GM13976 (cell line): ENCODE measurements around the gene ATF7.

Source experiments
- DNase-seq: peaks from one replicate; pipeline ENCODE4 v3.0.0; 2012; ENCODE audit warnings: low spot score
- CTCF ChIP-seq: IDR thresholded peaks from 2 replicates; pipeline ENCODE4 v1.5.1; 2012; ENCODE audit warnings: borderline replicate concordance, mild to moderate bottlenecking; ENCODE audit not compliant: insufficient read depth; ENCODE audit errors: extremely low read depth, missing control alignments, control extremely low read depth
- in situ Hi-C: fragments of 300-500 bp; cut with MboI; formaldehyde crosslinking; loops from one replicate; pipeline ENCODE4 v1.12.0; 2022; ENCODE audit warnings: low sequenced_read_pairs, mixed read lengths, inconsistent platforms; ENCODE audit not compliant: unreplicated experiment

Gene ATF7

GRCh38 chr12:53518381-53518780 lies 107.8 kb downstream of the ATF7 start:
- DNase-seq: no peak
- in situ Hi-C loops: no loop called here

GRCh38 chr12:53516758-53517455 lies 109.3 kb downstream of the ATF7 start:
- no peak for DNase-seq
- in situ Hi-C loops: no loop called here

More at GRCh38 chr12:53518381-53518780, 107.8 kb downstream of the ATF7 start:
- no peak for TF ChIP-seq CTCF

GRCh38 chr12:53515291-53515680 lies 110.9 kb downstream of the ATF7 start:
- in situ Hi-C loops: no loop called here
- no peak for TF ChIP-seq CTCF
- DNase-seq: no peak

More at GRCh38 chr12:53516758-53517455, 109.3 kb downstream of the ATF7 start:
- TF ChIP-seq CTCF: no peak

- no peak for DNase-seq
- in situ Hi-C loops: no loop called here
- TF ChIP-seq CTCF: no peak
Measured at GRCh38 chr12:53514628-53515290, 111.4 kb downstream of the ATF7 start.

- in situ Hi-C loops: no loop called here
- no peak for DNase-seq
- no peak for TF ChIP-seq CTCF
Measured at GRCh38 chr12:53513712-53514410, 112.3 kb downstream of the ATF7 start.

- DNase-seq: no peak
- in situ Hi-C loops: no loop called here
- no peak for TF ChIP-seq CTCF
Measured at GRCh38 chr12:53510181-53510812, 115.9 kb downstream of the ATF7 start.
